ENCODE data around the gene ACR.

The ACR gene

GRCh38 chr22:50698546-50698945 is 39.5 kb upstream of the ACR start:
- Histone ChIP-seq H3K27me3 (ENCODE audit: control insufficient read depth, insufficient read depth, low read length) (peaks cover 15% of the 10 kb centered on the region), H3K9ac (ENCODE audit: low read depth, low read length) (no peak overlapping the region), H3K36me3 (ENCODE audit: control insufficient read depth, insufficient read depth, low read length) (peaks cover 2% of the 10 kb centered on the region), H3K4me3 (ENCODE audit: low read depth, low read length) (no peak overlapping the region), H3K9me3 (ENCODE audit: control insufficient read depth, insufficient read depth, low read length) (no peaks in the 10 kb centered on the region), H3K4me1 (ENCODE audit: control insufficient read depth, insufficient read depth, low read length) (no peaks in the 10 kb centered on the region)

DNA sequence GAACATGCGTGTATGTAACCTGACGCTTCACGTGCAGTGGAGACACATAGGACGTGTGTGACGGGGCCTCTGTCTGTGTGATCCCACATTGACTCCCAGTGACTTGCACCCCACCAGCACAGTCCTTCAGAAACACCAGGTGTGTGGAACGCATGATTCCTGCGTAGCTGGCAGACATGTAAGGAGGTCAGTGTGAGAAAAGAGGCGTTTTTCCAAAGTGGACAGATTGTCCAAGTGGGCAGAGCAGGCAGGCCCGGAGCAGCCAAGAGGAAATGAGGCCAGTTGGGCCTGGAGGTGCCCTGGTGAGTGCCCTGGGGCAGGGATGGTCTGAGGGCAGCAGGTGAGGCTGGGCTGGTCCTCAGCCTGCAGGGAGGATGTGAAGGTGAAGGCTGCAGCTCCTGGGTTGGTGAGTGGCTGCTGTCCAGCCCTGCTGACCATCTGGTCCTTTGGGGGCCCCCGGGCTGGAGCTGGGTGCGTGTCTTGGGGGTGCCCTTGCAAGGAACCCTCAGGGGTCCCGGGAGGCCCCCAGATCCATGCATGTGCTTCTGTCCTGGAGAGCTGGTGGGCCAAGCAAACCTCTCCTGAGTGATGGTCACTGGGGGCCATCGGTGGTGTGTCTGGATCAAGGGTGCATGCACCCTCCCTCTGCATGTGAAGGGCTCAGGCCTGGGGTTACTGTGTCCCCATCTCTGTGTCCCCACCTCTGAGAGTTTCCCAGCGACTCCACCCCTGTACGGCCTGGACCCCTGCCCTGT is 38.8 kb upstream of the ACR start:
- Histone ChIP-seq H3K27me3 (ENCODE audit: control insufficient read depth, insufficient read depth, low read length) (peaks cover 15% of the 10 kb centered on the region), H3K9ac (ENCODE audit: low read depth, low read length) (no peak overlapping the region), H3K4me1 (ENCODE audit: control insufficient read depth, insufficient read depth, low read length) (no peaks in the 10 kb centered on the region), H3K36me3 (ENCODE audit: control insufficient read depth, insufficient read depth, low read length) (peaks cover 2% of the 10 kb centered on the region), H3K4me3 (ENCODE audit: low read depth, low read length) (no peak overlapping the region), H3K9me3 (ENCODE audit: control insufficient read depth, insufficient read depth, low read length) (no peaks in the 10 kb centered on the region)

DNA sequence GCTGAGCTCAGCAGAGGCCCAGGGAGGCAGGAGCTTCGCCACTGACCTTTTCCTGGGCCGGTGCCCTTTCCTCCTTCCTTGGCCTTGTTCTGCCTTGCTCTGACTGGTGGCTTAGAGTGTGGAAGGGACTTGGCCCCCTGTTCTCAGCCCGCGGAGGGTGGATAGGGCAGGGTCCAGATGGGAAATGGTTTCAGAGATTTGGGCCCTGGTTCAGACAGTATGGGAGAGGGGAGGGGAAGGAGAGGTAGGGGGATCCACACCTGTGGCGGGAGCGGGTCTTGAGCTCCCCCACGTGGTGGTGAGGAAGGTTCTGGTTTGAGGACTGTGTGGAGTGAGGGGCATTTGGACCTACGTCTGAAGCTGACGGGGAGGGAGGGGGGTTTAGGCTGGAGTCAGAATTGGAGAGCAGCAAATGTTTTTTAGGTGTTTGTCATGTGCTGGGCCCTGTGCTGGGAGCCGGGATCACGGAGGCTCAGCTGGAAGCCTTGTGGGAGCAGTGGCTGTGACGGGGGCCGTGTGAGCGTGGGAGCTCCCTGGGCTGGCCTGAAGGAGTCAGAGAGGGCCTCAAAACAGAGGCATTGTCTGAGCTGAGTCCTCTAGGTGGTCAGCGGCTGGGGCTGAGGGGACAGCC is 38.1 kb upstream of the ACR start:
- H3K9me3 ChIP-seq (ENCODE audit: control insufficient read depth, insufficient read depth, low read length): no peaks in the 10 kb centered on the region
- no peaks in the 10 kb centered on the region for H3K4me1 ChIP-seq (ENCODE audit: control insufficient read depth, insufficient read depth, low read length)
- no peak overlapping the region for H3K9ac ChIP-seq (ENCODE audit: low read depth, low read length)
- peaks cover 15% of the 10 kb centered on the region for H3K27me3 ChIP-seq (ENCODE audit: control insufficient read depth, insufficient read depth, low read length)
- H3K36me3 ChIP-seq (ENCODE audit: control insufficient read depth, insufficient read depth, low read length): peaks cover 2% of the 10 kb centered on the region
- no peak overlapping the region for H3K4me3 ChIP-seq (ENCODE audit: low read depth, low read length)

GRCh38 chr22:50700387-50701075 is 37.5 kb upstream of the ACR start:
- Histone ChIP-seq H3K36me3 (ENCODE audit: control insufficient read depth, insufficient read depth, low read length) (peaks cover 2% of the 10 kb centered on the region), H3K4me3 (ENCODE audit: low read depth, low read length) (no peak overlapping the region), H3K27me3 (ENCODE audit: control insufficient read depth, insufficient read depth, low read length) (peaks cover 15% of the 10 kb centered on the region), H3K4me1 (ENCODE audit: control insufficient read depth, insufficient read depth, low read length) (no peaks in the 10 kb centered on the region), H3K9me3 (ENCODE audit: control insufficient read depth, insufficient read depth, low read length) (no peaks in the 10 kb centered on the region), H3K9ac (ENCODE audit: low read depth, low read length) (no peak overlapping the region)

- no peaks in the 10 kb centered on the region for H3K9me3 ChIP-seq (ENCODE audit: control insufficient read depth, insufficient read depth, low read length)
- no peak overlapping the region for H3K4me3 ChIP-seq (ENCODE audit: low read depth, low read length)
- H3K9ac ChIP-seq (ENCODE audit: low read depth, low read length): no peak overlapping the region
- H3K4me1 ChIP-seq (ENCODE audit: control insufficient read depth, insufficient read depth, low read length): no peaks in the 10 kb centered on the region
- H3K27me3 ChIP-seq (ENCODE audit: control insufficient read depth, insufficient read depth, low read length): peaks cover 15% of the 10 kb centered on the region
- H3K36me3 ChIP-seq (ENCODE audit: control insufficient read depth, insufficient read depth, low read length): peaks cover 2% of the 10 kb centered on the region
These were observed 37.0 kb upstream of the ACR start for GRCh38 chr22:50701076-50701419.

DNA sequence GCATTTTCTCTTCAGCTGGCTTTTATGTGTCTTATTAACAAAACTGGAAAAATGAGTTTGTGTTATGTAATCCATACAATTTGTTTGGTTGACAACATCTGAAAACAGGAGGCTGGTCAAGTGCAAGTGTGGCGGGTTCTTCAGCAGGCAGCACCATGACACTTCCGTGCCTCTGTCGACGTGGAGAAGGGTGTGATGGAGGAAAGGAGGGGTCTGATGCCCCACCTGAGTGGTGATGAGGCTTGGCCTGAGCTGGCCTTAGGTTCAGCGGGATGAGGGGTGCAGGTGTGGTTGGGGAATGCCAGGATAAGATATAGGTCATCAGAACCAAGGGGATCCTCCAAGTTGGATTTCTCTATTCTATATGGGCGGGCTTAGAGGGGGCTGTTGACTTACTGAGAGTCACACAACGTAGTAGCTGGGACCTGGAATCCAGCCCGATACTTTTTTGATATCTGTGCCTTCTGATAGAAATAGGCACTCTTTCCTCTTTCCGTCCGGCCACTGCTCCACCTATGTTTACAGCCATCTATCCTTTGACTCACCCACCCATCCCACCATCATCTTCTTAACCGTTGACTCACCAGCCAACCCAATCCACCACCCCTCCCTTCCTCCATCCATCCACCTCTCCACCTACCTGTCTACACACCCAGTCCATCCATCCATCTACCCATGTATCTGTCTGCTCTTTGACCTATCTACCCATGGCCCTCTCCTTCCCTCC is 36.4 kb upstream of the ACR start:
- Histone ChIP-seq H3K9ac (ENCODE audit: low read depth, low read length) (no peak overlapping the region), H3K4me1 (ENCODE audit: control insufficient read depth, insufficient read depth, low read length) (no peaks in the 10 kb centered on the region), H3K27me3 (ENCODE audit: control insufficient read depth, insufficient read depth, low read length) (peaks cover 13% of the 10 kb centered on the region), H3K4me3 (ENCODE audit: low read depth, low read length) (no peak overlapping the region), H3K36me3 (ENCODE audit: control insufficient read depth, insufficient read depth, low read length) (peaks cover 2% of the 10 kb centered on the region), H3K9me3 (ENCODE audit: control insufficient read depth, insufficient read depth, low read length) (no peaks in the 10 kb centered on the region)

- H3K36me3 ChIP-seq (ENCODE audit: control insufficient read depth, insufficient read depth, low read length): peaks cover 2% of the 10 kb centered on the region
- no peaks in the 10 kb centered on the region for H3K4me1 ChIP-seq (ENCODE audit: control insufficient read depth, insufficient read depth, low read length)
- no peaks in the 10 kb centered on the region for H3K9me3 ChIP-seq (ENCODE audit: control insufficient read depth, insufficient read depth, low read length)
- peaks cover 13% of the 10 kb centered on the region for H3K27me3 ChIP-seq (ENCODE audit: control insufficient read depth, insufficient read depth, low read length)
- H3K9ac ChIP-seq (ENCODE audit: low read depth, low read length): no peak overlapping the region
- no peak overlapping the region for H3K4me3 ChIP-seq (ENCODE audit: low read depth, low read length)
These were observed 35.7 kb upstream of the ACR start for GRCh38 chr22:50702261-50702671.

DNA sequence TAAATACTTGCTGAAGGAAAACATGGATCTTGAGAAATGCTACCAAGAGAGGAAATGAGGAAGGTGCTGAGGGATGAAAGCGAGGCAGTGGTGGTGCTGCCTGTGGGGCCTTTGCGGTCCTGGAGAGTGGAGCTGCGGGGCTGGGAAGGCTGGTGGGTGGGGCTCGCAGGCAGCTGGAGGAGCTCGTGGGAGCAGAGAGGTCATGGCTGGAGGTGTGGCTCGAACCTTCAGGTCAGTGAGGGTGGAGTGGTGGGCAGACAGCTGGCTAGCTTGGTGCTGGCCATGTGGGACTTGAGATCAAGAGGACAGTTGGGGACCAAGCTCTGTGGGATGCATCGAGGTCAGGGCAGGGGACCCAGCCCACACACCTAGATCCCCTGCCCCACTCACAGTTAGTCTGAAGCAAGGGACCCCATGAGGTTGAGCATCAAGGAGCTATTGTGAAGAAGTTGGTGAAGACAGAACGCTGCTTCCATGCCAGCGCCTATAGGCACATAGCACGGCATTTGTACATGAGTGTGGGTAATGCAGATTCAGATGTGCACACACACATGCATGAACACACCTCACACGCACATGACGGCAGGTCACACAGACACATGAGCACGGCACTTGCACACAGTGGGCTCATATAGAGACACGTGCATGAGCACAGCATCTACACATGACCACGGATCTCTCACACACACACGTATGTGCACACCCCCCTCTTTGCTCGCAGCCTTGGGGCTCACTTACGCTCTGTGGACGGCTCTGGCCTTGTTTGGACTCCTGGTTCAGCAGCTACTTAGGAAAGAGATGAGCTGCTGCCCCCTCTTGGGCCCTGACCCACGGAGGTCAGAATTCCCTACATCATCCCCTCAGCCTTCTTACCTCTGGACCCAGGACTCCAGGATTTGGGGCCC is 34.9 kb upstream of the ACR start:
- Histone ChIP-seq H3K4me3 (ENCODE audit: low read depth, low read length) (no peak overlapping the region), H3K9ac (ENCODE audit: low read depth, low read length) (no peak overlapping the region), H3K4me1 (ENCODE audit: control insufficient read depth, insufficient read depth, low read length) (no peaks in the 10 kb centered on the region), H3K9me3 (ENCODE audit: control insufficient read depth, insufficient read depth, low read length) (no peaks in the 10 kb centered on the region), H3K36me3 (ENCODE audit: control insufficient read depth, insufficient read depth, low read length) (peaks cover 2% of the 10 kb centered on the region), H3K27me3 (ENCODE audit: control insufficient read depth, insufficient read depth, low read length) (peaks cover 9% of the 10 kb centered on the region)

DNA sequence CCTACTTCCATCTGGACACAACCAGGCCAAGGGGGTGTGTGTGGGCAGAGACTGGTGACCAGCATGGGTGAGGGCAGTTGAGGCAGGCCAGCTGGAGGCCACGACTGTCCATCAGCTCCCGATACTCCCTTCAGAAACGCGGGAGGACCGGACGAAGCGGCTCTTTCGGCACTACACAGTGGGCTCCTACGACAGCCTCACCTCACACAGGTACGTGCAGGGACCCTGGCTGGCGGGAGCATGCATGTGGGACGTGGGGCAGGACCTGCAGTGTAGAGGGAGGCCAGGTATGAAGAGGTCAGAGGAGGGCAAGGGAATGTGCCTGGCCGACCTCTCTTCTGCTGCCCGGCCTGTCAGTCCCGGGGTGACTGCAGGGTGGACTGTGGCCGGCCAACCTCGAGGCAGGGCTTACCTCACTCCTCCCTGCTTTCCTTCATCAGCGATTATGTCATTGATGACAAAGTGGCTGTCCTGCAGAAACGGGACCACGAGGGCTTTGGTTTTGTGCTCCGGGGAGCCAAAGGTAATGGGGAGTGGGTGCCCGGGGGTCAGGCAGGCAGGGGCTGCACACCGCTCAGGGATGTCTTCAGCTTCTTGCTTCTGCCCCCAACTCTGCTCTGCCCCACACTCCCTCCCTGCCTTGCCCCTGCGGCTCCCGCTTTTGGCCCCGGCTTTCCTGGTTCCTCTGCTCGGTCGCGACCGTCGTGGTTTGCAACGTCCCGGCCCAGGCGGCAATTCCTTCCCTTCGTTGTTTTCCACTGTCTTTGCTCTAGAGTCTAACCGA is 34.1 kb upstream of the ACR start:
- H3K4me3 ChIP-seq (ENCODE audit: low read depth, low read length): no peak overlapping the region
- peaks cover 2% of the 10 kb centered on the region for H3K36me3 ChIP-seq (ENCODE audit: control insufficient read depth, insufficient read depth, low read length)
- H3K9ac ChIP-seq (ENCODE audit: low read depth, low read length): no peak overlapping the region

GRCh38 chr22:50704510-50705218 is 33.3 kb upstream of the ACR start:
- no peaks in the 10 kb centered on the region for H3K4me1 ChIP-seq (ENCODE audit: control insufficient read depth, insufficient read depth, low read length)
- H3K27me3 ChIP-seq (ENCODE audit: control insufficient read depth, insufficient read depth, low read length): no peaks in the 10 kb centered on the region
- H3K4me3 ChIP-seq (ENCODE audit: low read depth, low read length): no peak overlapping the region
- H3K9me3 ChIP-seq (ENCODE audit: control insufficient read depth, insufficient read depth, low read length): no peaks in the 10 kb centered on the region
- no peak overlapping the region for H3K9ac ChIP-seq (ENCODE audit: low read depth, low read length)
- H3K36me3 ChIP-seq (ENCODE audit: control insufficient read depth, insufficient read depth, low read length): peaks cover 2% of the 10 kb centered on the region

More for the DNA sequence above, 34.1 kb upstream of the ACR start:
- Histone ChIP-seq H3K27me3 (ENCODE audit: control insufficient read depth, insufficient read depth, low read length) (peaks cover 2% of the 10 kb centered on the region), H3K4me1 (ENCODE audit: control insufficient read depth, insufficient read depth, low read length) (no peaks in the 10 kb centered on the region), H3K9me3 (ENCODE audit: control insufficient read depth, insufficient read depth, low read length) (no peaks in the 10 kb centered on the region)

Data from iPS-15b (cell line).